ENCODE measurements around the gene SP100. TPM values are rescaled to one million over a fixed set of nuclear protein-coding genes. Genes with fewer than 3 reads are reported as not detected.
"Not testable (repeated sequence)": the region's sequence is repeated elsewhere in the genome, so short reads cannot be mapped to it uniquely, and the experiment has no call there.

The SP100 gene
- polyA plus RNA-seq, 1 donor (not counting 4 experiments of a cell fraction or from before 2014, with no cell fraction given): 136 TPM

DNA sequence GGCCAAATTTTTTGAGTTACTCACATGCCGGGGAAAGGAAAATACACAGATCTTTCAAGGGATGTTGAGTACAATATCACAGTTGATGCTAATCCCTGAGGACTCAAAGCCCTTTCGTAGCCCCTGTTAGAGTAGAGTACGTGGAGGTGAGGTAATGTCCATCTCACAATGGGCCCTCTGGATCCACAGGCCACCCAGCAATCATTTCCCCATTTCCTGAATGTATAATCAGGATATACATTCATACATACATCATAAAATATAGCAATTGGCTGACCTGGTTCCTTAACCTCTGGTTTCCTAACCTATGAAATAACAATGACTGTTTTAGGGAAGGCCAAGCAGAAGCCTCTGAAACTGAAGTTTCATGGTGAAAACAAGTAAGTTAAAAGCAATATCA, 10.2 kb upstream of the SP100 start:
- H3K4me1 ChIP-seq (ENCODE audit: control insufficient read depth, extremely low read depth, insufficient read depth, low read length): peaks cover 5% of the 10 kb centered on the region
- no peak for FAIRE-seq
- H3K79me2 ChIP-seq (ENCODE audit: control insufficient read depth, insufficient read depth, low read length): no peaks in the 10 kb centered on the region

DNA sequence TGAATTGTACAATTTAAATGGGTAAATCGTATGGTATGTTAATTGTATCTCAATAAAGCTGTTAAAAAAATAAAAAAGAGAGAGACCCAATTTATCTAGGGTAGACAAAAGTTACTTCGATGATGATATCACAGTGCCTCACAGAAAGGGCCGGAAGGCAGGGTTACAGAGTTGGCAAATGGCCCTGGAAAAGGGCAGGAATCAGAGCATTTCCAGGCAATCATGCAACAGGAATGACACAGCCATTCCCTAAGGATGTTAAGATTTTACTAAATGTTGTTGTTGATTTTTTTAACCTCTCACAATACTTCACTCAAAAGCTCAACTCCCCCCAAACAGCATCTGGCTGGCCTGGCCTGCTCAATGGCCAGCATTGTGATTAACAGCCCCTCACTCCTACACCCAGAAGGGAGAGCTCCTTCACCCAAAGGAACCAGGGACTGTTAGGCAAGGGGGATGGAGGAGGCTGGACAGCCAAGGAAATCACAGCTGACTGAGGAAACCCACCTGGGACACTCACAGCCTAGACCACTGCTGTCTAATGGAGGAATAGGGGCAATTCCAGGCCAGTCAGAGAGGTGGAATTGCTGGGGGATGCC, 7.7 kb upstream of the SP100 start:
- no peaks in the 10 kb centered on the region for H3K36me3 ChIP-seq (ENCODE audit: control insufficient read depth in 2 of 2, extremely low read depth in 1 of 2, insufficient read depth in 2 of 2, low read length in 2 of 2)
- no peak overlapping the region for H3K4me3 ChIP-seq (ENCODE audit: control insufficient read depth in 2 of 3, extremely low read depth in 1 of 3, insufficient read depth in 2 of 3, low read depth in 1 of 3, low read length in 3 of 3)
- no peaks in the 10 kb centered on the region for H3K79me2 ChIP-seq (ENCODE audit: control insufficient read depth, insufficient read depth, low read length)
- H3K9me3 ChIP-seq (ENCODE audit: control insufficient read depth, low read depth, low read length): no peaks in the 10 kb centered on the region
- H3K27me3 ChIP-seq (ENCODE audit: control insufficient read depth, extremely low read depth, insufficient read depth, low read length): no peaks in the 10 kb centered on the region
- dilution Hi-C loops (cut with MboI; ENCODE audit: extremely low pct_ligation_motif_present, low sequenced_read_pairs): no loop called here
- FAIRE-seq (peak; percentile 86), DNase-seq (ENCODE audit: low read depth, low spot score) (no peak)
- H4K20me1 ChIP-seq (ENCODE audit: control insufficient read depth, extremely low read depth, insufficient read depth, low read length): no peaks in the 10 kb centered on the region
- H2AFZ ChIP-seq (ENCODE audit: control insufficient read depth, low read length): no peak overlapping the region
- TF ChIP-seq, protein P1, sequence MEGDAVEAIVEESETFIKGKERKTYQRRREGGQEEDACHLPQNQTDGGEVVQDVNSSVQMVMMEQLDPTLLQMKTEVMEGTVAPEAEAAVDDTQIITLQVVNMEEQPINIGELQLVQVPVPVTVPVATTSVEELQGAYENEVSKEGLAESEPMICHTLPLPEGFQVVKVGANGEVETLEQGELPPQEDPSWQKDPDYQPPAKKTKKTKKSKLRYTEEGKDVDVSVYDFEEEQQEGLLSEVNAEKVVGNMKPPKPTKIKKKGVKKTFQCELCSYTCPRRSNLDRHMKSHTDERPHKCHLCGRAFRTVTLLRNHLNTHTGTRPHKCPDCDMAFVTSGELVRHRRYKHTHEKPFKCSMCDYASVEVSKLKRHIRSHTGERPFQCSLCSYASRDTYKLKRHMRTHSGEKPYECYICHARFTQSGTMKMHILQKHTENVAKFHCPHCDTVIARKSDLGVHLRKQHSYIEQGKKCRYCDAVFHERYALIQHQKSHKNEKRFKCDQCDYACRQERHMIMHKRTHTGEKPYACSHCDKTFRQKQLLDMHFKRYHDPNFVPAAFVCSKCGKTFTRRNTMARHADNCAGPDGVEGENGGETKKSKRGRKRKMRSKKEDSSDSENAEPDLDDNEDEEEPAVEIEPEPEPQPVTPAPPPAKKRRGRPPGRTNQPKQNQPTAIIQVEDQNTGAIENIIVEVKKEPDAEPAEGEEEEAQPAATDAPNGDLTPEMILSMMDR (optimal IDR thresholded peaks at IDR 0.05 in 1 of 3, IDR thresholded peaks at IDR 0.05 in 1 of 3, conservative IDR thresholded peaks at IDR 0.05 in 1 of 3; ENCODE audit: extremely low read depth in 1 of 3, insufficient read depth in 2 of 3, low read length in 3 of 3): no peak
- TF ChIP-seq EZH2 (IDR thresholded peaks at IDR 0.05; ENCODE audit: low read length): no peak
- H3K9me1 ChIP-seq (ENCODE audit: control insufficient read depth, extremely low read depth, insufficient read depth, low read length): no peaks in the 10 kb centered on the region
- no peak overlapping the region for H3K27ac ChIP-seq (ENCODE audit: control insufficient read depth, insufficient read depth, low read length)
- H3K4me2 ChIP-seq (ENCODE audit: control insufficient read depth, extremely low read depth, insufficient read depth, low read depth, low read length): no peak overlapping the region
- no peak overlapping the region for H3K9ac ChIP-seq (ENCODE audit: control insufficient read depth, extremely low read depth, insufficient read depth, low read length)
- peaks cover 17% of the 10 kb centered on the region for H3K4me1 ChIP-seq (ENCODE audit: control insufficient read depth, extremely low read depth, insufficient read depth, low read length)

More for the DNA sequence above, 10.2 kb upstream of the SP100 start:
- Histone ChIP-seq H2AFZ (ENCODE audit: control insufficient read depth, low read length) (no peak overlapping the region), H3K9me3 (ENCODE audit: control insufficient read depth, low read depth, low read length) (no peaks in the 10 kb centered on the region), H3K9me1 (ENCODE audit: control insufficient read depth, extremely low read depth, insufficient read depth, low read length) (no peaks in the 10 kb centered on the region), H3K27me3 (ENCODE audit: control insufficient read depth, extremely low read depth, insufficient read depth, low read length) (no peaks in the 10 kb centered on the region), H3K4me3 (ENCODE audit: control insufficient read depth in 2 of 3, extremely low read depth in 1 of 3, insufficient read depth in 2 of 3, low read depth in 1 of 3, low read length in 3 of 3) (no peak overlapping the region), H3K9ac (ENCODE audit: control insufficient read depth, extremely low read depth, insufficient read depth, low read length) (no peak overlapping the region), H3K36me3 (ENCODE audit: control insufficient read depth in 2 of 2, extremely low read depth in 1 of 2, insufficient read depth in 2 of 2, low read length in 2 of 2) (no peaks in the 10 kb centered on the region), H3K27ac (ENCODE audit: control insufficient read depth, insufficient read depth, low read length) (no peak overlapping the region), H3K4me2 (ENCODE audit: control insufficient read depth, extremely low read depth, insufficient read depth, low read depth, low read length) (no peak overlapping the region), H4K20me1 (ENCODE audit: control insufficient read depth, extremely low read depth, insufficient read depth, low read length) (no peaks in the 10 kb centered on the region)
- dilution Hi-C loops (cut with MboI; ENCODE audit: extremely low pct_ligation_motif_present, low sequenced_read_pairs): no loop called here
- TF ChIP-seq, protein P1 (optimal IDR thresholded peaks at IDR 0.05 in 1 of 3, IDR thresholded peaks at IDR 0.05 in 1 of 3, conservative IDR thresholded peaks at IDR 0.05 in 1 of 3; ENCODE audit: extremely low read depth in 1 of 3, insufficient read depth in 2 of 3, low read length in 3 of 3): no peak
- no peak for TF ChIP-seq EZH2 (IDR thresholded peaks at IDR 0.05; ENCODE audit: low read length)
- no peak for DNase-seq (ENCODE audit: low read depth, low spot score)

DNA sequence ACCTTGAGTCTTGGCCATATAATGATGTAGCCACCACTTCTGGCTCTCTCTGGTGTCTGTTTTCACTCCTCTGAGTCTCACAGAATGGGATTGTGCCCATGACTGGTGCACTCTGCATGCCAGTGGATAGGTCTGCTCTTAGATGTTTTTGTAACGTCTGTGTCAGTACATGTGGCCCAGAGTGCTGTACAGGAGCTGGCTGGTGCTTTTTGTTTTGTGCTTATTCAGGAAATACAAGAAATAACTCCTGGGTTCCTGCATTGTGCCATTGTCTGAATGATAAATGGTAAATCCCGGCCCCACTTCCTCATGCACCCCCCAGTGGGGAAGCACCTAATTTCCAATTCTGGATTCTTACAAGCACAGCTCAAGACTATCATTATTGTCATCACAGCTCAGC, 6.7 kb upstream of the SP100 start:
- H3K9ac ChIP-seq (ENCODE audit: control insufficient read depth, extremely low read depth, insufficient read depth, low read length); H3K9me1 ChIP-seq (ENCODE audit: control insufficient read depth, extremely low read depth, insufficient read depth, low read length); H3K4me2 ChIP-seq (ENCODE audit: control insufficient read depth, extremely low read depth, insufficient read depth, low read depth, low read length); H3K9me3 ChIP-seq (ENCODE audit: control insufficient read depth, low read depth, low read length); FAIRE-seq; dilution Hi-C loops (cut with MboI; ENCODE audit: extremely low pct_ligation_motif_present, low sequenced_read_pairs); H4K20me1 ChIP-seq (ENCODE audit: control insufficient read depth, extremely low read depth, insufficient read depth, low read length); H3K27me3 ChIP-seq (ENCODE audit: control insufficient read depth, extremely low read depth, insufficient read depth, low read length); H3K79me2 ChIP-seq (ENCODE audit: control insufficient read depth, insufficient read depth, low read length); DNase-seq (ENCODE audit: low read depth, low spot score); H3K36me3 ChIP-seq (ENCODE audit: control insufficient read depth in 2 of 2, extremely low read depth in 1 of 2, insufficient read depth in 2 of 2, low read length in 2 of 2); H3K27ac ChIP-seq (ENCODE audit: control insufficient read depth, insufficient read depth, low read length); H3K4me3 ChIP-seq (ENCODE audit: control insufficient read depth in 2 of 3, extremely low read depth in 1 of 3, insufficient read depth in 2 of 3, low read depth in 1 of 3, low read length in 3 of 3); H2AFZ ChIP-seq (ENCODE audit: control insufficient read depth, low read length): not testable (repeated sequence)
- peaks cover 22% of the 10 kb centered on the region for H3K4me1 ChIP-seq (ENCODE audit: control insufficient read depth, extremely low read depth, insufficient read depth, low read length)
